ENCODE data around the gene RABGAP1L.
"Not testable (repeated sequence)": the region's sequence is repeated elsewhere in the genome, so short reads cannot be mapped to it uniquely, and the experiment has no call there.

RABGAP1L gene

DNA sequence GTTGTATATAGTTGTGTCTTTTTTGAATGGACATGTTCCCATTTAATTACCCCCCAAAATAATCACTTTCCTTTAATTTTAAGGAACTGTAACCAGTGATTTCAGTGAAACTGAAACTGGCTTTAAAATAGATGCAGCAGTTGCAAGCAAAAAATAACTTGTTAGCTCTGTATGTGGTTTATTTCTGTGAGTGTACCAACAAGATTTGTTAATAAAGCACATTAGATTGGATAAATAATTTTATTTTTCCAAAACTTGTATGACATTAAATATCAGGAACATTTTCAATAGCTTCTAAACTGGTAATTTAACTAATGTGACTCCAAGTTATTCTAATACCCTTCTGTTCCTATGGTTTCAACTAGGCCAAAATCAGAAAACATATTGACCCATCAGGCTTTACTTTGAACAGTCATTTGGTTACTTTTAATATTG is 656.2 kb downstream of the RABGAP1L start:
- no peak for DNase-seq (ENCODE audit: low read depth)

DNA sequence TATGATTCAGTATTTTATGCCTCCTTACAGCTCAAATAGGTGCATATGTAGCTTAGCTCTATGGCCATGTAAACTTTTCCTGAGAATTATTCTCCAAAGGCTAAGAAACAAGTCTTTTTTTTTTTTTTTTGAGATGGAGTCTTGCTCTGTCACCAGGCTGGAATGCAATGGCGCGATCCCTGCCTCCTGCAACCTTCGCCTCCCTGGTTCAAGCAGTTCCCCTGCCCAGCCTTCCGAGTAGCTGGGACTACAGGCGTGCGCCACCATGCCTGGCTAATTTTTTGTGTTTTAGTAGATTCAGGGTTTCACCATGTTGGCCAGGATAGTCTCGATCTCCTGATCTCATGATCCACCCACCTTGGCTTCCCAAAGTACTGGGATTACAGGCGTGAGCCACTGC is 657.3 kb downstream of the RABGAP1L start:
- DNase-seq (ENCODE audit: low read depth) = not testable (repeated sequence)

DNA sequence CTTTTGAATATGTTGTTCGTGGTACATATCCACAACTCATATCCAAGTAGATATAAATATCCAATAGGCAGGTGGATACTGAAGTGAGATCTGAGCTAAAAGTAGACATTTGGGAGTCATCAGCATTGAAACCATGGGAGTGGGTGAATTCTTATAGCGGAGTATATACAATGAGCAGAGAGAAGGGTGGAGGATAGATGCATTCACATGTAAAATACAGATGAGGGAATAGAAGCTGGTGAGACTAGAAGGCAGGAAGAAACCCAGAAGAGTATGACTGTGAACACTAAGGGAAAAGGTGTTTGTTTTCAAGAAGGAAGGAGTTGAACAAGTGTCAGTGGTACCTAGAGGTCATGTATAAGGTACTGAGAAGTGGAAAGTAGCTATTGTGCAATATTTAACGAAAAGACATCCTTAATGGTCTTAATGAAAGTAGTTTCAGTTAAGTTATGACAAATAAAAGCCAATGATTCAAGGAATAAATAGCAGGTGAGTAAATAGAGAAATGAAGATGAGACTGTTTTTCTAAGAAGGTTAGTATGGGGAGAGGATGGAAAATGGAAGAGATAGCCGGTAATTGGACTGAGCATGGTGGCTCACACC is 658.8 kb downstream of the RABGAP1L start:
- no peak for DNase-seq (ENCODE audit: low read depth)

DNA sequence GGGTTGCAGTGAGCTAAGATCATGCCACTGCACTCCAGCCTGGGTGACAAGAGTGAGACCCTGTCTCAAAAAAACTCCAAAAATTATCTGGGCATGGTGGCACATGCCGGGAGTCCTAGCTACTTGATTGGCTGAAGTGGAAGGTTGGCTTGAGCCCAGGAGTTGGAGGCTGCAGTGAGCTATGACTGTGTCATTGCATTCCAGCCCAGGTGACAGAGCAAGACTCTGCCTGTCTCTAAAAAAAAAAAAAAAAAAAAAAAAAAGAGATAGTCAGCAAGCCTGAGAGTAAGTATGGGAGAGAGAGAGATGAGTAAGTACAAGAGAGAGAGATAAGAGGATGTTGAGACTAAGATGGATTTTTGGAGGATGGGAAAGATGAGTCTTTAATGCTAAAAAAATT is 659.6 kb downstream of the RABGAP1L start:
- DNase-seq (ENCODE audit: low read depth) = no peak

DNA sequence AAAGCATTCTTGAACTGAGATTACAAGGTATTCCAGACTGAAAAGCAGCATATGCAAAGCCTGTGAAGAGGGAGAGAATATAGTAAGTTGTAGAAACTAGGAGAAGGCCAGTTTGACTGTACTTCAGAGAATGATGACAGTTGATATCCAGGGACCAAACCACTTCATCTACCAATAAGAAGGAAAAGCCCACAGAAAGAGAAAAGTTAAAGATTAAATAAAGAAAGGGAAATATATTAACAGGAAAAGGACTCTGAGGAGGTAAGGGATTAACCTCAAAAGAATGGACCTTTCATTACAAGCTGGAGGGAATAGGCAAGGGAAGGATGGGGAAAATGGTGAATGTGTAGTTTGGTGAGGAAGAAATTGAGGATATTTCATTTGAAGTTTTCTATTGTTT is 660.3 kb downstream of the RABGAP1L start:
- no peak for DNase-seq (ENCODE audit: low read depth)

DNA sequence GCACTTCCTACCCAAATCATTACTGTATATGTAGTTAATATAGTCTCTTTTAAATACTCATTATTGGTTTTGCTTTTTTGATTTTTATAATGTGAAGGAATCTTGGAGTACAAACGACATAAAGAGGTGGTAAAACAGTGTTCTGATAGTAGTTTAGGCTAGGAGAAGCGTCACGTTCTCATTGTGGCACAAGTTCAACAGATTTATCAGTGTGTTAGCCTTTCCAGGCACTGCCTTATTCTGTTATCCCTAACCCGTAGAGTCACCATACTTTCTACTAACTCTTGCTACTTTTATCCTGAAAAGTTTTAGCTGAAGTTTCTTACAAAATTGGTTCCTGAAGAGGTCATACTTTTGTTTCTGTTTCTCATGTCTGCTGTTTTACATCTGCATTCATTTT is 665.8 kb downstream of the RABGAP1L start:
- no peak for DNase-seq (ENCODE audit: low read depth)

DNA sequence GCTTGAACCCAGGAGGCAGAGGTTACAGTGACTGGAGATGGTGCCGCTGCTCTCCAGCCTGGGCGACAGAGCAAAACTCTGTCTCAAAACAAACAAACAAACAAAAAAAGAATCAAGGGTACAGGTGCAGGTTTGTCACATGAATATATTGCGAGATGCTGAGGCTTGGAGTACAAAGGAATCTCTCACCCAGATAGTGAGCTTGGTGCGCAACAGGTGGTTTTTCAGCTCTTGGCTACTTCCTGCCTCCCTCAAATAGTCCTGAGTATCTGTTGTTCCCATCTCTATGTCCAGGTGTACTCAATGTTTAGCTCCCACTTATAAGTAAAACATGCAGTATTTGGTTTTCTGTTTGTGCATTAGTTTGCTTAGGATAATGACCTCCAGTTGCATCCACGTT is 666.5 kb downstream of the RABGAP1L start:
- DNase-seq (ENCODE audit: low read depth) = no peak

DNA sequence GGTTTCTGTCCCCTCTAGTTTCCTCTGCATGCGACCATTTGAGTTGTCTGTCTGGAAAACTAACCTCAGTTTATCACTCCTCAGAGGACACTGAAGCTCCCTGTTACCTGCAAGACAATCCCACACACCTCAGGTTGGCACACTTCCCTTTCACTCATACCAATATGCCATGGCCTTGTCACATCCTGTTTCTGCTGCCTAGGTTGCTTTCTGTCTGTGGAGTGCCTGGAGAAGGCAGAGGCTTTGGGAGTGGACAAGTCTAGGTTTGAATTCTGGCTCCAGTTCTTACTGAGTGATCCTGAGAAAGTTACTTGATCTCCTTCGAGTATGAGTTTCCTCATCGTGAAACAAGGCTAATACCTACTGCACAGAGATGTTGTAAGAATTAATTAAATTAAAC is 668.9 kb downstream of the RABGAP1L start:
- no peak for DNase-seq (ENCODE audit: low read depth)

DNA sequence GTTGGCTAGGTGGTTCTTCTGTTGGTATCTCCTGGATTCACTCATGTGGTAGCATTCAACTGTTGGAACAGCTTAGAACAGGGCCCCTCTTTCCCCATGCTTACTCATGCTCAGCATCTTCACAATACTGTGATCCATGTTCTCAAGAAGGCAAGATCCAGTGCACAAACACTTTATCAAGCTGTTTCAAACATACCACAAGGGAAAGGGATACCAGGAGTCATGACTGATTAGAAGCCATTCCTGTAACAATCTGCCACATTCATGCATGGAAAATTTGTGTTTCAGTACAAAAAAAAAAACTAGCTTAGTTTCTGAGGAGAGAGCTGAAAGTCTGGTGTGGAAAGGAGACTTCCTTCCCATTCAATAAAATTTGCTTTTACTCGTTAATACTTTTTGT is 670.7 kb downstream of the RABGAP1L start:
- DNase-seq (ENCODE audit: low read depth) = no peak

DNA sequence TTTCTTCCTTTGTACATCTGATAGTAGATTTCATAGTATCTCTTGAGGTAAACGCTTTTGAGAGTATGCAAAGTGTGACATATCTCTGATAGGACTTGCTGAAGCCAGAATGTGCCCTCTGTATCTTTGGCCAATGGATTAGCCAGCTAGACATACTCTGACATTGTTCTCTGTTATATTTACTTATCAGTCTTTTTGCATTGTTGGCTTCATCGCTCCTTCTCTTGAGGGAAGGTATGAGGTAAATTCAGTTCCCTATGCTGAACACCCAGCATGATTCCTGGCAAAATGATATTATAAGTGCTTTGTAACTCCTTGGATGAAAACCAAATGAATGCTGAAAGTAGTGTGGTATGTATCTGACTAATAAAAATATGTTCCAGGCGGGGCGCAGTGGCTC is 677.2 kb downstream of the RABGAP1L start:
- no peak for DNase-seq (ENCODE audit: low read depth)

DNA sequence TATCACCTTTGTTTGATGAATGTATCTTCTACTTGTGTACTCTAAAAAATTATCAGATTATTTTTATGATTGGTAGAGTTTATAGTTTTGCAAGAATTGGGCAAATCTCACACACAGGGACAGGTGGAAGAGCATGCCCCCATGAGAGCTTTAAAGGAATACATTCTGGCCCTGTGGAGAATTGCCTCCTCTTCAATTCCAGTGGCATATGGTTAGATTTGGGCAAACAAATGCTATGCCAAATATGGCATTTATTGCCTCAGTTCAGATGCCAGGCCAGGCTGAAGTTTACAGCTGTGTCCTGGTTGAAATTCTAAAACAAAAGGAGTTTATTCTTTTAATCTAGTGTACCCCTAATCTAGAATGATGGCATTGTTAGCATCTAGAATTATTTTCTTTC is 678.1 kb downstream of the RABGAP1L start:
- no peak for DNase-seq (ENCODE audit: low read depth)

DNA sequence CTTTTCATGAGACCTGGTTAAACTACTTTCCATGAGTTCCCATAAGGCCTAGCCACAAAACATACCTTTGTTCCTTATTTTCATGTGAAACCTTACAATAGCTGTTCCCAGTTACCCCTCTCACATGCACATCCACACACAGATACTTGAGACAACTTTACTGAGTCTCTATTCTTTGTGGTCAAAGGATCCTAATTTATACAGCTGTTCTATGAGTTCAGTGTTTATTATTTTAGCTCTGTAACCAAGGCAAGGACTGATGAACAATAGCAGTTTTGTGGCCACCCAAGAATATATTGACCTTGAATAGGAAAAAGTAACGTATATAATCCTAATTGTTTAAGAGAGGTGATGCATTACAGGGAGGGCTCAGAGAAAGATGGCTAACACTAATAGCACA is 679.9 kb downstream of the RABGAP1L start:
- no peak for DNase-seq (ENCODE audit: low read depth)

DNA sequence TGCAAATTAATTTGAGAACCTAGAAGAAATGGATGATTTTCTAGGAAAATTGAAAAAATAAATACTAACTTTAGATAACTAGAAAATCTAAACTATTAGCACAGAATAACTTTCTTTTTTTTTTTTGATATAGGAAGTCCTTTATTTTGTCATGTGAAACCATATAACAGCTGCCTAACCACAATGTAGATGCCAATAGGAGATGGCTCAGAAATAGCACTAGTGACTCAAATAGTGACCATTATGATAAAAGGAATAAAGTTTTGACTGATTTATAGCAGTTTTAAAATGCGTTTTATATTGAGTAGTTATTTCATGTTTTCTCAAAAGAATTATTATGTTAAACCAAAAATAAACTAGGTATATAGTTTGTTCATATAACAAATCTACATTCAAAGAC is 682.4 kb downstream of the RABGAP1L start:
- no peak for DNase-seq (ENCODE audit: low read depth)

DNA sequence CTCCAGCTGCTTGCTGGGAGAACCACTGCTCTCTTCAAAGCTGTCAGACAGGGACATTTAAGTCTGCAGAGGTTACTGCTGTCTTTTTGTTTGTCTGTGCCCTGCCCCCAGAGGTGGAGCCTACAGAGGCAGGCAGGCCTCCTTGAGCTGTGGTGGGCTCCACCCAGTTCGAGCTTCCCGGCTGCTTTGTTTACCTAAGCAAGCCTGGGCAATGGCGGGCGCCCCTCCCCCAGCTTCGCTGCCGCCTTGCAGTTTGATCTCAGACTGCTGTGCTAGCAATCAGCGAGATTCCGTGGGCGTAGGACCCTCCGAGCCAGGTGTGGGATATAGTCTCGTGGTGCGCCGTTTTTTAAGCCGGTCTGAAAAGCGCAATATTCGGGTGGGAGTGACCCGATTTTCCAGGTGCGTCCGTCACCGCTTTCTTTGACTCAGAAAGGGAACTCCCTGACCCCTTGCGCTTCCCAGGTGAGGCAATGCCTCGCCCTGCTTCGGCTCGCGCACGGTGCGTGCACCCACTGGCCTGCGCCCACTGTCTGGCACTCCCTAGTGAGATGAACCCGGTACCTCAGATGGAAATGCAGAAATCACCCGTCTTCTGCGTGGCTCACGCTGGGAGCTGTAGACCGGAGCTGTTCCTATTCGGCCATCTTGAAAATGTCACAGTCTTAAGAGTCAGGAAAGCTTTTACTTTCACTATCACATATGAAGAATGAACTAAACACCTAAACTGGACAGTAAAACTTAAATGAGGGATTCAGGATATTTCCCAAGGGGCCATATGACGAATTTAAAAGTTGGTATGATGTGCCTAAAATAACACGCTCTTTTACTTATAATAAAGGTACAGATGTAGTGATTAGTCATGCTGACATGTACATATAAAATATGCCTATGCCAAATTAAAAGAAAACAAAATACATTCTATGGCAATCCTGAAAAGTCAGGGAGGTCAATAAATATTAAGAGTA is 689.6 kb downstream of the RABGAP1L start:
- DNase-seq (ENCODE audit: low read depth) = not testable (repeated sequence)

DNA sequence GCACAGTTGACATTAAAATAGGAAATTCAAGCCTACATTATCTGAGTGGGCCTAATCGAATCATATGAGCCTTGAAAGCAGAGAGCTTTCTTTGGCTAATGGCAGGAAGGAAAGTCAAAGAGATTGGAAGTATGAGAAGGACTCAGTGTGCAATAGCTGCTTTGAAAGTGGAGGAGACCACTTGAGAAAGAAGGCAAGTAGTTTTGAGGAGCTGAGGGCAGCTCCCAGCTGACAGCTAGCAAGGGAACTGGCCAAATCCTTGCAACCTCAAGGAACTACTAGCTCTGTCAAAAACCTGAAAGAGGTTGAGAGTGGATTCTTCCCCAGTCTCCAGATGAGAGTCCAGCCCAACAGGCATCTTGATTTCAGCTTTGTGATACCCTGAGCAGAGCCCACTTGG is 691.4 kb downstream of the RABGAP1L start:
- no peak for DNase-seq (ENCODE audit: low read depth)

DNA sequence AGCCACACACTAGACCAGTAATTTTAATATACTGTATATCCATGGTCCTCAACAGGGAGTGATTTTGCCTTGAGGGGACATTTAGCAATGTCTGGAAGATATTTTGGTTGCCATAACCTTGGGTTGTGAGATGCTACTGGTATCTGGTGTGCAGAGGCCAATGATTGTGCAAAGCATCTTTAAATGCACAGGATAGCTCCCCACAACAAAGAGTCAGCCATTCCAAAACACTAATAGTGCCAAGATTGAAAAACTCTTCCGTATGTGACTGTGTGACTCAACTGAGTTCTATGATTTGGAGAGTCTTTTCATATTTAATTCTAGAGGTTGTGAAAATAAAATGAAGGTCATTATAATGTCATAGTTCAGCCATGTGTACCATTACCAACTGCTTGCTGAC is 699.0 kb downstream of the RABGAP1L start:
- no peak for DNase-seq (ENCODE audit: low read depth)

DNA sequence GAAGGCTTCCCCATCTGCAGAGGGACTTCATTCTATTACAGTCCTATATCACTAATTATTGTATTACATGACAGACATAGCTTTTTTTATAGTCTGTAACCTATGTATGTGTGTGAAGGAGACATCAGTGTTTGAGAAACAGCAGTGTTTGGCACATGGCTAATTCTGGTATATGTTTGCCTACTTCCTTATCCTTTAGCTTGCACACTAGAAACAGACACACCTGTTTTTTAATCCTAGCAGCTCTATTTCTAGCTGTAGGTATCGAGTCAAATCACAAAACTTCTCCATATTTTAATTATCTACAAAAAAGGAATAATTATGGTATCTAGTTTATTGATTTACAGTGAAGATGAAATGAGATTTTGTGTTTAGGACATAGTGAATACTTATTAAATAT is 711.0 kb downstream of the RABGAP1L start:
- no peak for DNase-seq (ENCODE audit: low read depth)

DNA sequence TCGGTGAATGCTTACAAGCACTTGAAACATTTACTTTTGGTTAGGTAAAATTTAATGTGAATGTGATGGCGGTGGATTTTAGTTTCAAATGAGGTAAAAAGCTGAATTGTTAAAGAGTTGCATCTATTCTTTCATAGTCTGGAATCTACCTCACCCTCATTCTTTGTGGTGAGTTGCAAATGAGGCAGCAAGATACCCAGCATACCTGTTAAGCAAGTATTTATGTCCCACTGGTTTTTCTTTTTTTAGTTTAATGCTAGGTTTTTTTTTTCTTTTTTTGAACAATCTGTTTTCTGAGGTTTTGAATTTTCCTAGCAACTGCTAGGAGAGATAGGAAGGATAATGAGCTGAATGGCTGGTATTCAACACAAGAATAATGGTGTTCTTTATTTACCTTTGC is 712.6 kb downstream of the RABGAP1L start:
- DNase-seq (ENCODE audit: low read depth) = no peak

DNA sequence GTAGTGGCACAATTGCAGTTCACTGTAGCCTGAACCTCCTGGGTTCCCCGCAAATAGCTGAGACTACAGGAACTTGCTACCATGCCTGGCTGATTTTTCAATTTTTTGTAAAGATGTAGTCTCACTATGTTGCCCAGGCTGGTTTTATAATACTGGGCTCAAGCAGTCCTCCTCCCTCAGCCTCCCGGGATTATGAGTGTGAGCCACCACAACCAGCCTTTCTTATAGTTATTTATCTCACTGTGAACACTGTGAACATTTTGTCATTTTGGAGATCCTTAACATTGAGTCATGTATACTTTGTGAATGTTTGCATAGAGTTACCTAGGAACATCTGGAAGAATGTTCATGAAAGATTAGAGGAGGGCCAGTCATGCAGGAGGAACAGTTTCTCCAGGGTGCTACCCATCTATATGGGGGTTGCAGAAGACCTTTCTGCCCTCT is 713.3 kb downstream of the RABGAP1L start:
- DNase-seq (ENCODE audit: low read depth) = no peak

DNA sequence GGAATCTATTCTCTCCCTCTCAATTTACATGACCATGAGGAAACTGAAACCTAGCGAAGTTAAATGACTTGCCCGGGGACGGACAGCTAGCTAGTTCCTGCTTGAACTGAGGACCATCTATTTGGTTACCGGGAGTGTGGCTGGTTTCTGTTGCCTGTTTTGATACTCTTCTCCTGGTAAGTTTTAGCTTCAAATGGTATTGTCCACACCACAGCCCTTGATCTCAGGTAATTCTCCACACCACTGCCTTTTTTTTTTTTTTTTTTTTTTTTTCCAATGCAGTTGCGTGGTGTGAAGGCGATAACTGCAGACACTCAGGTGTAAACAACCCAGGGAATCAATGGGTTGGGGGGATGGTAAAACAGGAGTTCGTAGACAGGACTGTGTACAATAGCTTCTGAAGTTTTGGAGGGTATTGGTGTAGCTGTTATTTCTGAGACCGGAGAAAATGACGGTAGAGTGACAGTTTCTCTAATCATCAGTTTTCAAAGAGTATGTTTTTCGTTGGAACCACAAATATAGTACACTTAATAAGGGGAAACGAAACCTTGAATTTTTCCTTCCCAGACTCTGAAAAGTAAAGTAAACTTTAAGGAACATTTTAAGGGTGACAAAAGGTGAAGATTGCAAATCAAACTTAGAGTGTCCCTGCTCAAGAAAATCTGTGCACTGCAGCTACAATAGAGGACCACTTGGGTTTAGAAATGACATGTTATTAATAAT is 715.2 kb downstream of the RABGAP1L start:
- no peak for DNase-seq (ENCODE audit: low read depth)

DNA sequence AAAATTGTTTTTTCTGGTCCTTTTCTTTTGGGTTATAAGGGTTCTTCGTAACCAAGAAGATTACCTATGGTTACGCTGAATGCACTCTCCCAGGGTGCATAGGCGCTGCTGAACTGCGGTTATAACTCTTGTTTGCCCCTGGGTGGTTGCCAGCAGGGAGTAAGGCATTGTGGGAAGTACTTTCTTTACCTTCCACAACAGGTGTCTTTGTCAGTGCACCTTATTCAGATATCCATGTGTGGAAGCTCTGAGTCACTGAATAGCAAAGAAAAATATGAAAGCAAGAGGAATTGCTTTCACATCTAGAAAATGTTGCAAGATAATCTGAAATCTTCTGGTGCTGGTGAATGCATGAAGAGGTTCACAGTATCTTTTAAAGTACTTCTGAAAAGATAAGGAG is 716.0 kb downstream of the RABGAP1L start:
- DNase-seq (ENCODE audit: low read depth) = no peak

DNA sequence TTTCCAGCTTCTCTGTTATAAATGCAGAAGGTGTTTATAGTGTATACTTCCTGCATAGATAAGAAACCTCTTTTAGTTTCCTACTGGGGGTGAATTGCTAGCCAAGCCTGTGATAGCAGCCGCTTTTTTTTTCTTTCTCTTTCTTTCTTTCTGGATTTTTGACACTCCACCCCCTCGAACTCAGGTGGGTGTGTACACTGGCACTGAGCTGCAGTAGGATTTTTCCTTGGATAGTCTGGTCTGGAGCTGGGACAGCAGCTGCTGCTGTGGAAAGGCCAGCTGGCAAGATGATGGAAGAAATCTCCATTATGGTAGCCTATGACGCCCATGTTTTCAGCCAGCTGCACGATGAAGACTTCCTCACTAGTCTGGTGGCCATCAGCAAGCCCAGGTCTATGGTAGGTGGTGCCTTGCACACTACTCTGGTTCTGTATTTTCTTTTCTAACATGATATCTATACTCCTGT is 717.9 kb downstream of the RABGAP1L start:
- no peak for DNase-seq (ENCODE audit: low read depth)

DNA sequence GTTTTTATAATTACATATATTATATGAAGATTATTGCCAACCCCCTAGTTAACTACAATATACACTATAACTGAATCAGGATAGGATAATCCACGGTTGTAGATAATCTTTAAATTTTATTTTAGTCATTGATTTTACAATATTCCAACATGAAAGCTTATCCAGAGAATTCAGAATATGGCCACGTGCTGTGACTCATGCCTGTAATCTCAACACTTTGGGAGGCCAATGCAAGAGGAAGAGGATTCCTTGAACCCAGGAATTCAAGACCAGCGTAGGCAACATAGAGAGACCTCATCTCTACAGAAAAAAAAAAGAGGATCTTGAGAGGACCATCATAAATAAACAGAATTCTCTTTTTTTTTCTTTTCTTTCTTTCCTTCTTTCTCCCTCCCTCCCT is 720.9 kb downstream of the RABGAP1L start:
- no peak for DNase-seq (ENCODE audit: low read depth)

All from stromal cell of bone marrow (primary cell).